LNCaP clone FGC (cell line): ENCODE measurements around the gene WNK2.

ENCODE experiments used
- DNase-seq: peaks from one replicate; pipeline ENCODE4 v3.0.0-alpha.2; 2011; ENCODE audit warnings: low read depth
- H3K4me3 ChIP-seq: 2 replicates; pipeline ENCODE4 v1.5.1; 2011; ENCODE audit warnings: mild to moderate bottlenecking, low read depth, low read length, control low read depth
- CTCF ChIP-seq: IDR thresholded peaks from 2 replicates; pipeline ENCODE4 v1.5.1; 2012; ENCODE audit warnings: mild to moderate bottlenecking; ENCODE audit not compliant: control insufficient read depth, insufficient read depth; ENCODE audit errors: extremely low read depth

Gene WNK2

GRCh38 chr9:93221044-93221443 is 37.1 kb downstream of the WNK2 start:
- TF ChIP-seq CTCF: no peak
- no peak for DNase-seq

GRCh38 chr9:93222890-93223259 is 38.9 kb downstream of the WNK2 start:
- H3K4me3 ChIP-seq: no peak overlapping the region
- no peak for DNase-seq
- TF ChIP-seq CTCF: no peak

More at GRCh38 chr9:93221044-93221443, 37.1 kb downstream of the WNK2 start:
- H3K4me3 ChIP-seq: no peak overlapping the region

- H3K4me3 ChIP-seq: no peak overlapping the region
Measured at GRCh38 chr9:93223260-93224180, 39.6 kb downstream of the WNK2 start.

GRCh38 chr9:93224591-93224990 is 40.7 kb downstream of the WNK2 start:
- DNase-seq: no peak

More at GRCh38 chr9:93223260-93224180, 39.6 kb downstream of the WNK2 start:
- peak; percentile 54 for DNase-seq
- TF ChIP-seq CTCF: no peak

GRCh38 chr9:93225417-93225816 is 41.5 kb downstream of the WNK2 start:
- TF ChIP-seq CTCF: no peak
- no peak for DNase-seq
- H3K4me3 ChIP-seq: no peak overlapping the region

More at GRCh38 chr9:93224591-93224990, 40.7 kb downstream of the WNK2 start:
- no peak for TF ChIP-seq CTCF
- no peak overlapping the region for H3K4me3 ChIP-seq

GRCh38 chr9:93225892-93226291 is 42.0 kb downstream of the WNK2 start:
- no peak for TF ChIP-seq CTCF
- no peak overlapping the region for H3K4me3 ChIP-seq
- DNase-seq: no peak
